GM06990 (cell line): ENCODE results near the gene OSBP2.
A peak's percentile ranks its signal among the peaks of the same experiment; 100 is the strongest.

Source experiments
- DNase-seq: peaks from one replicate; pipeline ENCODE4 v3.0.0-alpha.2; 2011; ENCODE audit not compliant: insufficient read length; ENCODE audit errors: extremely low read depth
- H3K27me3 ChIP-seq: replicated peaks from 2 replicates; pipeline ENCODE4 v1.6.0; 2011; ENCODE audit warnings: low read length; ENCODE audit not compliant: control insufficient read depth, insufficient read depth
- H3K36me3 ChIP-seq: 2 replicates; pipeline ENCODE4 v1.5.1; 2011; ENCODE audit warnings: low read length; ENCODE audit not compliant: control insufficient read depth, insufficient read depth
- H3K4me3 ChIP-seq: replicated peaks from 2 replicates; pipeline ENCODE4 v1.5.1; 2011; ENCODE audit warnings: low read depth, mild to moderate bottlenecking, control low read depth, low read length
- CTCF ChIP-seq: IDR thresholded peaks from 2 replicates; pipeline ENCODE4 v1.5.1; 2011; ENCODE audit warnings: low read length, control low read depth, mild to moderate bottlenecking, inconsistent platforms; ENCODE audit not compliant: insufficient read depth, poor library complexity, severe bottlenecking

OSBP2 gene

GRCh38 chr22:30947816-30948454 is 253.3 kb downstream of the OSBP2 start:
- DNase-seq, result no peak
- H3K27me3 ChIP-seq, result no peaks in the 10 kb centered on the region
- H3K4me3 ChIP-seq, result no peak overlapping the region
- peak; percentile 49 for TF ChIP-seq CTCF
- peaks cover 11% of the 10 kb centered on the region for H3K36me3 ChIP-seq

DNA sequence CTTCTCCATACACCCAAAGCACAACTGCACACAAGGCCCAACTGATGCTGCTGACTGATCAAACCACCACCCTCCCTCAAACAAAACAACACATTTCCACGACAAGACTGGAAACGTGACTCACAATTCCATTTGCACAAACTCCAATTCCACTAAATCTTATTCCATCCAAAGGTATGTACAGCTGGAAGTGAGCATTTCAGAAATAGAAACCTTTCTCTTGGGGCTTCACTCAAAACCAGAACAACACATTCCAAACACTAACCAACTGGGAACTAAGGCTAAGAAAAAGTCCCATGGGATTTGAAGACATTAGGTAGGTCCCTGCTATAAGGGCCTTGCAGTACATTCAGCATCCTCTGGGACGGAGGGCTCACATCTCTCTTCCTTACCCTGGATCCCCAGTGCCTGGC is 254.3 kb downstream of the OSBP2 start:
- no peak for TF ChIP-seq CTCF
- Histone ChIP-seq H3K36me3 (peaks cover 13% of the 10 kb centered on the region), H3K27me3 (no peaks in the 10 kb centered on the region), H3K4me3 (no peak overlapping the region)
- DNase-seq, result no peak

- H3K27me3 ChIP-seq, result no peaks in the 10 kb centered on the region
- no peak overlapping the region for H3K4me3 ChIP-seq
- DNase-seq, result no peak
- H3K36me3 ChIP-seq, result peaks cover 6% of the 10 kb centered on the region
- TF ChIP-seq CTCF, result no peak
Observed at GRCh38 chr22:30949934-30950660, 255.4 kb downstream of the OSBP2 start.

GRCh38 chr22:30953206-30953605 is 258.5 kb downstream of the OSBP2 start:
- H3K36me3 ChIP-seq, result peaks cover 7% of the 10 kb centered on the region
- TF ChIP-seq CTCF, result no peak
- no peak overlapping the region for H3K4me3 ChIP-seq
- no peaks in the 10 kb centered on the region for H3K27me3 ChIP-seq
- no peak for DNase-seq

DNA sequence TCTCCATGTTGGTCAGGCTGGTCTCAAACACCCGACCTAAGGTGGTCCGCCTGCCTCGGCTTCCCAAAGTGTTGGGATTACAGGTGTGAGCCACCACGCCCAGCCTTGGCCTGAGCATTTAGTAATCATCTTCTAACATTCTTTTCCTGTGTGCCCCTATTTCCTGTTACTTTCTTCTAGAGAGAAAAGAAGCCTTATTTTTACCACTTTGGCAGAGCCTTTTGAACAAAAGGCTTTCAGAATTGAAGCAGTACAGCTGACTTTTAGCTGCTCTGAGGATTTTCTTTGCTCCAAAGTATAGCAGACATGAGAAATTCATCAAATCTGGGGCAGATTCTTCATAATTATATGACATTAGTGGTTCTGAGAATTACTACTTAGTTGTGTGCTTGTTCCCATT is 260.5 kb downstream of the OSBP2 start:
- Histone ChIP-seq H3K36me3 (peaks cover 4% of the 10 kb centered on the region), H3K4me3 (no peak overlapping the region), H3K27me3 (no peaks in the 10 kb centered on the region)
- DNase-seq, result no peak
- no peak for TF ChIP-seq CTCF
